ENCODE data around the gene NELFB. TPM values are rescaled to one million over a fixed set of nuclear protein-coding genes. Genes with fewer than 3 reads are reported as not detected.

NELFB gene
- total RNA-seq, 2 experiments from 2014 or later, result 62.6 to 74.8 TPM

DNA sequence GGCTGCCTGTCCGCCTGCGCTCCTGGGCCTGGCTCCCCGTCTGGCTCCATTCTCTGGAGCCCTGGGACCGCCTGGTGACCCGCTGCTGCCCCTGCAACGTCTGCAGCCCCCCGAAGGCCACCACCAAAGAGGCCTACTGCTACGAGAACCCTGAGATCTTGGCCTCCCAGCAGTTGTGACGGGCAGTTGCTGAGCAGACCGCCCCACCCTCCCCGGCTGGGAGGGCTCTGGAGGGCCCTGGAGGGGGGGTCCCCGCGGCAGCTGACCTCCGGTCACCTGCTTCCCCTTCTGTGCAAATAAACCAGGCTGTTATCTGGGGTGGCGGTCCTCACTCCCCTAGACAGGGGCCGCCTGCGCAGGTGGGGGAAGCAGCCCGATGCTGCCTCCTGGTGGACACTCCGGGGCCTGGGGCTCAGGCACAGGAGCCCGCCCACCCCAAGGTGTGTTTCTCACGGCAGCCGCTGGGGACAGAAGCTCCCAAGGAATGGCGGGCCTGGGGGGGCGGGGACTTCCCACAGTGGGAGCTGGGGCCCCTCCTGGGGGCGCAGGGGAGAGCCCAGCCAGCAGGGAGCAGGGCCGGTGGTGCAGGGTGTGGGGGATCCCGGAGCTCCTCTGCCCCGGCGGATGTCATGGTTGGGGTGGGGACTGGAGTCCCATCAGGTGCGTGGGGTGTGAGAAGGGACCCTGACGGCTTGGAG, 18.7 kb upstream of the NELFB start:
- H3K9me2 ChIP-seq (ENCODE audit: insufficient read depth, low read length), result no peaks in the 10 kb centered on the region
- H3K27ac ChIP-seq (ENCODE audit: low read depth, low read length, poor library complexity, severe bottlenecking), result peak overlapping the region; percentile 29
- H3K9me3 ChIP-seq (ENCODE audit: low read length), result no peaks in the 10 kb centered on the region
- intact Hi-C loops (cut with micrococcal nuclease; ENCODE audit: unreplicated experiment), result loop anchor here (2.0 kb wide), 2 partner anchors 32 to 168 kb away; no protein-coding TSS in a partner anchor
- peaks cover 17% of the 10 kb centered on the region; the same call in 1 of the 2 replicates for H3K79me2 ChIP-seq (ENCODE audit: insufficient read depth, low read depth, low read length)
- CTCF ChIA-PET (ENCODE audit: unreplicated experiment), result interaction anchor here (0.6 to 1.2 kb wide), 3 partner anchors 59 to 107 kb away, joined by 3 to 6 read pairs (median 3); no protein-coding TSS in a partner anchor
- TF ChIP-seq CTCF (conservative IDR thresholded peaks at IDR 0.05; ENCODE audit: low read length), result peak; percentile 99
- TF ChIP-seq EZH2phosphoT487 (IDR thresholded peaks at IDR 0.05; ENCODE audit: borderline replicate concordance, low read depth, low read length), result no peak
- BruUV-seq (replicated peaks), result no TSS peak
- H3K36me3 ChIP-seq (ENCODE audit: insufficient read depth, low read length), result no peaks in the 10 kb centered on the region; the same call in 1 of the 2 replicates
- H3K4me3 ChIP-seq (ENCODE audit: low read depth, low read length, poor library complexity, severe bottlenecking), result peak overlapping the region; percentile 48
- POLR2A ChIA-PET, result no interaction called here
- DNase-seq (ENCODE audit: low spot score), result peak; percentile 90
- peaks cover 49% of the 10 kb centered on the region for H3K4me1 ChIP-seq (ENCODE audit: insufficient read depth, low read length, poor library complexity, severe bottlenecking)
- no peak overlapping the region for H2AFZ ChIP-seq (ENCODE audit: low read length)
- H4K20me1 ChIP-seq (ENCODE audit: insufficient read depth, low read length), result no peaks in the 10 kb centered on the region
- peak overlapping the region; percentile 75 for H3K4me2 ChIP-seq (ENCODE audit: low read length)

GRCh38 chr9:137236936-137237421, 18.1 kb upstream of the NELFB start:
- H2AFZ ChIP-seq (ENCODE audit: low read length), result no peak overlapping the region
- H3K4me3 ChIP-seq (ENCODE audit: low read depth, low read length, poor library complexity, severe bottlenecking), result peak overlapping the region; percentile 48

More at GRCh38 chr9:137236936-137237421, 18.1 kb upstream of the NELFB start:
- ChIA-PET CTCF (ENCODE audit: unreplicated experiment) (interaction anchor here (1.2 kb wide), 1 partner anchor 107 kb away, joined by 6 read pairs; no protein-coding TSS in a partner anchor), POLR2A (interaction anchor here (0.8 kb wide), 1 partner anchor 17 kb away, joined by 3 read pairs; no protein-coding TSS in a partner anchor)
- Histone ChIP-seq H3K9me3 (ENCODE audit: low read length) (no peaks in the 10 kb centered on the region), H4K20me1 (ENCODE audit: insufficient read depth, low read length) (peaks cover 3% of the 10 kb centered on the region), H3K36me3 (ENCODE audit: insufficient read depth, low read length) (peaks cover 5% of the 10 kb centered on the region), H3K9me2 (ENCODE audit: insufficient read depth, low read length) (no peaks in the 10 kb centered on the region), H3K79me2 (ENCODE audit: insufficient read depth, low read depth, low read length) (peaks cover 22% of the 10 kb centered on the region), H3K27ac (ENCODE audit: low read depth, low read length, poor library complexity, severe bottlenecking) (peak overlapping the region; percentile 29), H3K4me2 (ENCODE audit: low read length) (peak overlapping the region; percentile 75), H3K4me1 (ENCODE audit: insufficient read depth, low read length, poor library complexity, severe bottlenecking) (peaks cover 49% of the 10 kb centered on the region)
- BruUV-seq (replicated peaks), result no TSS peak
- no peak for TF ChIP-seq CTCF (conservative IDR thresholded peaks at IDR 0.05; ENCODE audit: low read length)
- TF ChIP-seq EZH2phosphoT487 (IDR thresholded peaks at IDR 0.05; ENCODE audit: borderline replicate concordance, low read depth, low read length), result no peak
- intact Hi-C loops (cut with micrococcal nuclease; ENCODE audit: unreplicated experiment), result loop anchor here (2.0 kb wide), 2 partner anchors 32 to 168 kb away; no protein-coding TSS in a partner anchor
- no peak for DNase-seq (ENCODE audit: low spot score)
